PFSK-1 (cell line): ENCODE measurements around the gene WNT16.

Experiments used
- FOXP2 ChIP-seq: optimal IDR thresholded peaks from 2 replicates; pipeline ENCODE3; 2011; ENCODE audit warnings: borderline replicate concordance, control low read depth, inconsistent platforms; ENCODE audit not compliant: insufficient read depth; ENCODE audit errors: extremely low read length, extremely low read depth
- POLR2AphosphoS5 ChIP-seq: IDR thresholded peaks from 2 replicates; pipeline ENCODE4 v1.6.1; 2012; ENCODE audit warnings: low read depth, mild to moderate bottlenecking, control low read depth, low read length, moderate library complexity
- SIN3A ChIP-seq: IDR thresholded peaks from 2 replicates; pipeline ENCODE4 v1.6.1; 2012; ENCODE audit warnings: mild to moderate bottlenecking, low read length, moderate library complexity, borderline replicate concordance; ENCODE audit not compliant: insufficient read depth
- TAF1 ChIP-seq: IDR thresholded peaks from 2 replicates; pipeline ENCODE4 v1.6.1; 2012; ENCODE audit warnings: low read length, control low read depth, borderline replicate concordance; ENCODE audit not compliant: insufficient read depth
- TF ChIP-seq, protein P1 (sequence below), 2 experiments: IDR thresholded peaks; 2 replicates each; pipeline versions ENCODE4 v1.6.1 to v1.8.0; 2011 to 2012; ENCODE audit warnings: low read depth in 2 of 2, low read length in 2 of 2, control low read depth in 1 of 2, inconsistent platforms in 1 of 2, mild to moderate bottlenecking in 1 of 2, moderate library complexity in 1 of 2; ENCODE audit not compliant: insufficient read depth in 1 of 2

DNA sequence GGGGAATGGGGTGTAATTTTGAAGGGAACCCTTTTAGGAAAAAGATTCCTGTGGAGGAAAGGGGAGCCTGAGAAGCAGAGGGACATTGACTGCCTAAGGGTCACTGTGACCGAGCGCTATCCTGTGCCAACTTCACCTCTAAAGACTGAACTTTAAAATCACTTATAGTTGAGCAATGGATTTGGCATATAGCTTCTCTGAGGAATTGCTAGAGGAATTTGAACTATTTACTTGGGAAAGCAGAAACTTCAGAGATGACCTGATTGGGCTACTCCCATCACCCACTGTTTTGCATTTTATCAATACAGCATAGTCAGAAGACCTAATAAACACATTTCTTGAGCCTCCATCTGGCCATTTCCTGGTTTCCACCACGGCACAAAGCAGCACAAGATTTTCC, 23.7 kb upstream of the WNT16 start:
- no peak for TF ChIP-seq POLR2AphosphoS5
- TF ChIP-seq SIN3A: no peak
- TF ChIP-seq TAF1: no peak
- TF ChIP-seq, protein P1, sequence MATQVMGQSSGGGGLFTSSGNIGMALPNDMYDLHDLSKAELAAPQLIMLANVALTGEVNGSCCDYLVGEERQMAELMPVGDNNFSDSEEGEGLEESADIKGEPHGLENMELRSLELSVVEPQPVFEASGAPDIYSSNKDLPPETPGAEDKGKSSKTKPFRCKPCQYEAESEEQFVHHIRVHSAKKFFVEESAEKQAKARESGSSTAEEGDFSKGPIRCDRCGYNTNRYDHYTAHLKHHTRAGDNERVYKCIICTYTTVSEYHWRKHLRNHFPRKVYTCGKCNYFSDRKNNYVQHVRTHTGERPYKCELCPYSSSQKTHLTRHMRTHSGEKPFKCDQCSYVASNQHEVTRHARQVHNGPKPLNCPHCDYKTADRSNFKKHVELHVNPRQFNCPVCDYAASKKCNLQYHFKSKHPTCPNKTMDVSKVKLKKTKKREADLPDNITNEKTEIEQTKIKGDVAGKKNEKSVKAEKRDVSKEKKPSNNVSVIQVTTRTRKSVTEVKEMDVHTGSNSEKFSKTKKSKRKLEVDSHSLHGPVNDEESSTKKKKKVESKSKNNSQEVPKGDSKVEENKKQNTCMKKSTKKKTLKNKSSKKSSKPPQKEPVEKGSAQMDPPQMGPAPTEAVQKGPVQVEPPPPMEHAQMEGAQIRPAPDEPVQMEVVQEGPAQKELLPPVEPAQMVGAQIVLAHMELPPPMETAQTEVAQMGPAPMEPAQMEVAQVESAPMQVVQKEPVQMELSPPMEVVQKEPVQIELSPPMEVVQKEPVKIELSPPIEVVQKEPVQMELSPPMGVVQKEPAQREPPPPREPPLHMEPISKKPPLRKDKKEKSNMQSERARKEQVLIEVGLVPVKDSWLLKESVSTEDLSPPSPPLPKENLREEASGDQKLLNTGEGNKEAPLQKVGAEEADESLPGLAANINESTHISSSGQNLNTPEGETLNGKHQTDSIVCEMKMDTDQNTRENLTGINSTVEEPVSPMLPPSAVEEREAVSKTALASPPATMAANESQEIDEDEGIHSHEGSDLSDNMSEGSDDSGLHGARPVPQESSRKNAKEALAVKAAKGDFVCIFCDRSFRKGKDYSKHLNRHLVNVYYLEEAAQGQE (IDR thresholded peaks at IDR 0.05; ENCODE audit: insufficient read depth in 1 of 2, low read depth in 2 of 2, low read length in 2 of 2): no peak
- no peak for TF ChIP-seq FOXP2
